Measurements from ENCODE around the gene SLC26A4. TPM values are rescaled to one million over a fixed set of nuclear protein-coding genes. Genes with fewer than 3 reads are reported as not detected.

SLC26A4 gene
- total RNA-seq, 1 experiment from 2014 or later: 0.19 TPM

DNA sequence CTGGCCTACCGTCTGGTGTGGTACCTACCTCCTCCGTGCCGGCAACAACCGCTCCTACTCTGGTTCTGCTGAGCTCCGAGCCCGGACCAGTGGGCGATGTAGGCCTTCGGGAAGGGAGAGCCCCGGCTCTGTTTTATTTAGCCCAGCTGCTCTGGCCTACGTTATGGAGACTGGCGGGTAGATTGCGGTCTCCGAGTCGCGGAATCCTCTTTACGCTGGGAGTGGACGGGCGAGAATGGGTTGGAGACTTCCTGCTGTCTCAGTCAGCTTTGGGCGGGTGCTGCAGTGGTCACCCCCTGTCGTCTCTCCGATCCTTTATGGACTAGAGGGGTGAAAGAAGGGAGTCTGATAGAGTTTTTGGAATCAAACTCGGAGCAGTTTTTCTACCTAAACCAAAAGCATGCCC, 83.7 kb downstream of the SLC26A4 start:
- H2AFZ ChIP-seq (ENCODE audit: low read length): peak overlapping the region; percentile 14; the same call in 1 of the 2 replicates

DNA sequence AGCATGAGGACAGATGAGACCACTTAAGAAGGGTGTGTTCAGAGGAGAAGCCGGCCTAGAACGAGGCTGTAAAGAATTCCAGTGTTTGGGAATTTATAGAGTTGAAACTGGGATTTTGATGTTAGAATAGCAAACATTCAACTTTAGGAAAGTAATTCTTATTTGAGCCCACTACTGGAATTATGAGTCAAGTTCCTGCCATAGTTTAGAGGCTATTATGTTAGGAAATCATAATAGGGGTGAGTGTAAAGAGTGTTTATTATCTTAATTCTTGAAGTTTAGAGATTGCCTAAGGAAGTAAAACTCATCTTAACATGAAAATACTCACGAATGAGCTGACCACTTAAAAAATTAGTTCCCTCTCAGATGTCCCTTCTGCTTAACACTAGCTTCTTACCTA, 85.4 kb downstream of the SLC26A4 start:
- H3K4me2 ChIP-seq (ENCODE audit: low read depth, low read length, poor library complexity, severe bottlenecking): peak overlapping the region; percentile 76
- no peak overlapping the region for H2AFZ ChIP-seq (ENCODE audit: low read length)
- no peak for DNase-seq
- H3K4me3 ChIP-seq (ENCODE audit: low read length): peak overlapping the region; percentile 91
- no peaks in the 10 kb centered on the region for H3K27me3 ChIP-seq (ENCODE audit: low read length)
- H3K4me1 ChIP-seq (ENCODE audit: low read length): peaks cover 41% of the 10 kb centered on the region
- H4K20me1 ChIP-seq (ENCODE audit: insufficient read depth, low read depth, low read length): peaks cover 34% of the 10 kb centered on the region; the same call in 1 of the 2 replicates
- no peaks in the 10 kb centered on the region for H3K9me3 ChIP-seq (ENCODE audit: low read length)
- H3K9me2 ChIP-seq (replicated peaks; ENCODE audit: insufficient read depth, low read length): no peaks in the 10 kb centered on the region; the same call in 1 of the 2 replicates
- H3K36me3 ChIP-seq (ENCODE audit: insufficient read depth, low read length): peaks cover 35% of the 10 kb centered on the region; the same call in 1 of the 2 replicates
- peaks cover 67% of the 10 kb centered on the region for H3K79me2 ChIP-seq (ENCODE audit: low read length)
- H3K9ac ChIP-seq (ENCODE audit: low read length): peak overlapping the region; percentile 90
- H3K27ac ChIP-seq (ENCODE audit: low read length): peak overlapping the region; percentile 58; the same call in 1 of the 2 replicates

More for the DNA sequence above, 83.7 kb downstream of the SLC26A4 start:
- H3K4me2 ChIP-seq (ENCODE audit: low read depth, low read length, poor library complexity, severe bottlenecking): peak overlapping the region; percentile 76
- peaks cover 23% of the 10 kb centered on the region; the same call in 1 of the 2 replicates for H3K36me3 ChIP-seq (ENCODE audit: insufficient read depth, low read length)
- peak overlapping the region; percentile 90 for H3K9ac ChIP-seq (ENCODE audit: low read length)
- peaks cover 41% of the 10 kb centered on the region for H3K4me1 ChIP-seq (ENCODE audit: low read length)
- H4K20me1 ChIP-seq (ENCODE audit: insufficient read depth, low read depth, low read length): peaks cover 31% of the 10 kb centered on the region; the same call in 1 of the 2 replicates
- peak overlapping the region; percentile 91 for H3K4me3 ChIP-seq (ENCODE audit: low read length)
- no peaks in the 10 kb centered on the region for H3K27me3 ChIP-seq (ENCODE audit: low read length)
- no peaks in the 10 kb centered on the region; the same call in 1 of the 2 replicates for H3K9me2 ChIP-seq (replicated peaks; ENCODE audit: insufficient read depth, low read length)
- peaks cover 54% of the 10 kb centered on the region for H3K79me2 ChIP-seq (ENCODE audit: low read length)
- H3K9me3 ChIP-seq (ENCODE audit: low read length): no peaks in the 10 kb centered on the region
- DNase-seq: no peak
- H3K27ac ChIP-seq (ENCODE audit: low read length): peak overlapping the region; percentile 95

DNA sequence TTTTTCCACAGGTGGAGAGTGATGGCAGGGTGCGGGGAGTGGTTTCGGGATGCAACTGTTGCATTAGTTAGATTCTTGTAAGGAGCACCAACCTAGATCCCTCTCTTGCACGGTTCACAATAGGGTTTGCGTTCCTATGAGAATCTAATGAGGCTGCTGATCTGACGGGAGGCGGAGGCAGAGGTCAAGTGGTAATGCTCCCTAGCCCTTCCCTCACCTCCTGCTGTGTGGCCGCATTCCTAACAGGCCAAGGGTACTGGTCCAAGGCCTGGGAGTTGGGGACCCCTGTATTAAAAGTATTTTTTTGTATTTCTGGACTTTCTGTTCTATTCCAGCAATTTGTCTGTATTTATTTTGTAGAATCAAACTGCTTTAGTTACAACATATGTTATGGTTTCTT, 90.5 kb downstream of the SLC26A4 start:
- peaks cover 21% of the 10 kb centered on the region; the same call in 1 of the 2 replicates for H4K20me1 ChIP-seq (ENCODE audit: insufficient read depth, low read depth, low read length)
- H3K79me2 ChIP-seq (ENCODE audit: low read length): peaks cover 67% of the 10 kb centered on the region
- no peak overlapping the region for H3K4me2 ChIP-seq (ENCODE audit: low read depth, low read length, poor library complexity, severe bottlenecking)
- no peaks in the 10 kb centered on the region for H3K9me3 ChIP-seq (ENCODE audit: low read length)
- H3K27ac ChIP-seq (ENCODE audit: low read length): no peak overlapping the region
- H3K9me2 ChIP-seq (replicated peaks; ENCODE audit: insufficient read depth, low read length): no peaks in the 10 kb centered on the region
- no peak overlapping the region for H3K9ac ChIP-seq (ENCODE audit: low read length)
- H2AFZ ChIP-seq (ENCODE audit: low read length): no peak overlapping the region
- no peak overlapping the region for H3K4me3 ChIP-seq (ENCODE audit: low read length)
- H3K36me3 ChIP-seq (ENCODE audit: insufficient read depth, low read length): peaks cover 73% of the 10 kb centered on the region; the same call in 1 of the 2 replicates
- DNase-seq: no peak
- H3K27me3 ChIP-seq (ENCODE audit: low read length): no peaks in the 10 kb centered on the region
- peaks cover 16% of the 10 kb centered on the region for H3K4me1 ChIP-seq (ENCODE audit: low read length)

DNA sequence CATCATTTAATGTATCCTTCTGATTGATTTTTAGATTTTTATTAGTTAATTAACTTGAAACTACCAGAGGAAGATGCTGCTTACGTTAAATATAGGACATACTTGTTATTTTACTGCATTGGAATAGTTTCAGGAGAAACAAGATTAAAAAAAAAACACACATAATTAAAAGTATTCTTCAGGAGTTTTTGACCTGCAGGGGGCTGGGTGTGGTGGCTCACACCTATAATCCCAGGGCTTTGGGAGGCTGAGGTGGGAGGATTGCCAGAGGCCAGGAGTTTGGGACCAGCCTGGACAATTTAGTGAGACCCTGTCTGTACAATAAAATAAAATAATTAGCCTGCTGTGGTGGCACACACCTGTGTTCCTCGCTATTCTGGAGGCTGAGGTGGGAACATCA, 94.0 kb downstream of the SLC26A4 start:
- Histone ChIP-seq H3K9me3 (ENCODE audit: low read length) (no peaks in the 10 kb centered on the region), H3K4me2 (ENCODE audit: low read depth, low read length, poor library complexity, severe bottlenecking) (no peak overlapping the region), H3K27ac (ENCODE audit: low read length) (no peak overlapping the region), H3K4me3 (ENCODE audit: low read length) (no peak overlapping the region), H2AFZ (ENCODE audit: low read length) (no peak overlapping the region), H3K9ac (ENCODE audit: low read length) (no peak overlapping the region), H3K27me3 (ENCODE audit: low read length) (no peaks in the 10 kb centered on the region), H3K9me2 (replicated peaks; ENCODE audit: insufficient read depth, low read length) (no peaks in the 10 kb centered on the region), H4K20me1 (ENCODE audit: insufficient read depth, low read depth, low read length) (peaks cover 9% of the 10 kb centered on the region; the same call in 1 of the 2 replicates), H3K4me1 (ENCODE audit: low read length) (no peaks in the 10 kb centered on the region), H3K79me2 (ENCODE audit: low read length) (peaks cover 32% of the 10 kb centered on the region), H3K36me3 (ENCODE audit: insufficient read depth, low read length) (peaks cover 71% of the 10 kb centered on the region; the same call in 1 of the 2 replicates)
- no peak for DNase-seq

DNA sequence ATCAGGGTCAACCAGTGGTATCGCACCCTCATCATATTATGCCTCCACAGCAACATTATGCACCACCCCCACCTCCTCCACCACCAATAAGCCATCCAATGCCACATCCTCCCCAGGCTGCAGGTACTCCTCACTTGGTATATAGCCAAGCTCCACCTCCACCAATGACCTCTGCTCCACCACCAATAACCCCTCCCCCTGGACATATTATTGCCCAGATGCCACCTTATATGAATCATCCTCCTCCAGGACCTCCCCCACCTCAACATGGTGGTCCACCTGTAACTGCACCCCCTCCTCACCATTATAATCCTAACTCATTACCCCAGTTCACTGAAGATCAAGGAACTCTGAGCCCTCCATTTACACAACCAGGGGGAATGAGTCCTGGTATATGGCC, 98.0 kb downstream of the SLC26A4 start:
- Histone ChIP-seq H3K9me2 (replicated peaks; ENCODE audit: insufficient read depth, low read length) (no peaks in the 10 kb centered on the region), H3K36me3 (ENCODE audit: insufficient read depth, low read length) (peaks cover 50% of the 10 kb centered on the region; the same call in 1 of the 2 replicates), H3K4me2 (ENCODE audit: low read depth, low read length, poor library complexity, severe bottlenecking) (no peak overlapping the region), H2AFZ (ENCODE audit: low read length) (no peak overlapping the region), H3K27me3 (ENCODE audit: low read length) (no peaks in the 10 kb centered on the region), H4K20me1 (ENCODE audit: insufficient read depth, low read depth, low read length) (0 out of 2 replicates have a peak, but pooled peaks cover 3% of the 10 kb centered on the region), H3K27ac (ENCODE audit: low read length) (no peak overlapping the region), H3K9me3 (ENCODE audit: low read length) (no peaks in the 10 kb centered on the region), H3K4me3 (ENCODE audit: low read length) (no peak overlapping the region), H3K4me1 (ENCODE audit: low read length) (no peaks in the 10 kb centered on the region), H3K79me2 (ENCODE audit: low read length) (0 out of 2 replicates have a peak, but pooled peaks cover 1% of the 10 kb centered on the region), H3K9ac (ENCODE audit: low read length) (no peak overlapping the region)
- DNase-seq: no peak

DNA sequence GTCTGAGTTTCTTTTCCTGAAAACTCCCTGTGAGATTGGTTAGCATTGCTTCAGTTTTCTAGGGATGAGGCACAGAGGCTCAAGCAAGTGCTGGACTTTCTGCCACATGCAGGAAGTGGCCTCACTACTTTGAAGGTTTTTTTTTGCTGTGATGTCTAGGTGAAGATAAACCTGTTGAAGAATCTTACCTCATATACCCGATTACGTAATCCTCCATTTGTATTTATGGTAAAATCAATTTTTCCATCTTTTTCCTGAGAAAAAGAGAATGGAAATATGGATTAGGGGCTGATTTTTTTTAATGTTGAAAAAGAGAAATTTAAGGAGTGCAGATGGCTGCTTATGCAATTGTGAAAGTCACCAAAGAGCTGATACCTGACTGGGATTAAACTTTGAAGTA, 106.8 kb downstream of the SLC26A4 start:
- no peaks in the 10 kb centered on the region for H3K9me2 ChIP-seq (replicated peaks; ENCODE audit: insufficient read depth, low read length)
- H3K4me2 ChIP-seq (ENCODE audit: low read depth, low read length, poor library complexity, severe bottlenecking): no peak overlapping the region
- no peaks in the 10 kb centered on the region for H3K9me3 ChIP-seq (ENCODE audit: low read length)
- no peak overlapping the region for H3K9ac ChIP-seq (ENCODE audit: low read length)
- no peak overlapping the region for H3K27ac ChIP-seq (ENCODE audit: low read length)
- no peaks in the 10 kb centered on the region for H3K27me3 ChIP-seq (ENCODE audit: low read length)
- H3K4me3 ChIP-seq (ENCODE audit: low read length): no peak overlapping the region
- no peaks in the 10 kb centered on the region for H3K36me3 ChIP-seq (ENCODE audit: insufficient read depth, low read length)
- H4K20me1 ChIP-seq (ENCODE audit: insufficient read depth, low read depth, low read length): no peaks in the 10 kb centered on the region
- H3K4me1 ChIP-seq (ENCODE audit: low read length): no peaks in the 10 kb centered on the region
- H2AFZ ChIP-seq (ENCODE audit: low read length): no peak overlapping the region
- no peaks in the 10 kb centered on the region for H3K79me2 ChIP-seq (ENCODE audit: low read length)
- DNase-seq: no peak

Small RNA genes within 50 kb of the gene (small RNA-seq; reads per million reads assigned to genes)
- not detected for gene BANF1P5

Other genes with a start within 250 kb of the SLC26A4 start
- not detected in 2 replicates for gene GPR22, start 190.8 kb upstream of the SLC26A4 start, total RNA-seq (2014; rRNA removed; shearing (Covaris generic); ENCODE audit: low replicate concordance)
- 56.1 and 78.0 TPM in 2 replicates for gene COG5, start 96.9 kb upstream of the SLC26A4 start, total RNA-seq (2014; rRNA removed; shearing (Covaris generic); ENCODE audit: low replicate concordance)
- 24.4 and 26.5 TPM in 2 replicates for gene DUS4L, start 96.9 kb upstream of the SLC26A4 start, total RNA-seq (2014; rRNA removed; shearing (Covaris generic); ENCODE audit: low replicate concordance)
- gene BCAP29, start 80.6 kb upstream of the SLC26A4 start, total RNA-seq (2014; rRNA removed; shearing (Covaris generic); ENCODE audit: low replicate concordance): 38.7 and 116 TPM in 2 replicates
- gene CBLL1, start 83.3 kb downstream of the SLC26A4 start, total RNA-seq (2014; rRNA removed; shearing (Covaris generic); ENCODE audit: low replicate concordance): 28.3 and 35.0 TPM in 2 replicates
- gene SLC26A3, start 142.4 kb downstream of the SLC26A4 start, total RNA-seq (2014; rRNA removed; shearing (Covaris generic); ENCODE audit: low replicate concordance): not detected in 2 replicates
- 76.3 and 103 TPM in 2 replicates for gene DLD, start 230.4 kb downstream of the SLC26A4 start, total RNA-seq (2014; rRNA removed; shearing (Covaris generic); ENCODE audit: low replicate concordance)